SHP77 (cell line): ENCODE results near the gene SLAMF6.
"Not testable (repeated sequence)": the region's sequence is repeated elsewhere in the genome, so short reads cannot be mapped to it uniquely, and the experiment has no call there.

ENCODE experiments used
- DNase-seq, 2 experiments: peaks; one replicate each; lab custom pipeline; 2025; lab: John Stamatoyannopoulos, UW

Gene SLAMF6

GRCh38 chr1:160522622-160523345 is at the start of gene SLAMF6:
SLAMF6 (minus strand) TSS chr1:160523255; CDS start chr1:160523192, 63 bp downstream.
- DNase-seq, result no peak

GRCh38 chr1:160570840-160571239 is 47.8 kb upstream of the SLAMF6 start:
- no peak for DNase-seq

- DNase-seq, result no peak
Observed at GRCh38 chr1:160569806-160570205, 46.8 kb upstream of the SLAMF6 start.

- DNase-seq, result no peak
Observed at GRCh38 chr1:160567858-160568682, 45.0 kb upstream of the SLAMF6 start.

GRCh38 chr1:160567341-160567740 is 44.3 kb upstream of the SLAMF6 start:
- no peak for DNase-seq

GRCh38 chr1:160565564-160565963 is 42.5 kb upstream of the SLAMF6 start:
- DNase-seq, result no peak

GRCh38 chr1:160563230-160563629 is 40.2 kb upstream of the SLAMF6 start:
- not testable (repeated sequence) for DNase-seq

- DNase-seq, result not testable (repeated sequence)
Observed at GRCh38 chr1:160562745-160563144, 39.7 kb upstream of the SLAMF6 start.

GRCh38 chr1:160560806-160561205 is 37.8 kb upstream of the SLAMF6 start:
- no peak for DNase-seq

GRCh38 chr1:160560045-160560705 is 37.1 kb upstream of the SLAMF6 start:
- DNase-seq, result no peak

GRCh38 chr1:160559437-160559836 is 36.4 kb upstream of the SLAMF6 start:
- DNase-seq, result not testable (repeated sequence)

- no peak for DNase-seq
Observed at GRCh38 chr1:160558660-160559380, 35.8 kb upstream of the SLAMF6 start.

- no peak for DNase-seq
Observed at GRCh38 chr1:160553778-160554177, 30.7 kb upstream of the SLAMF6 start.

- DNase-seq, result no peak
Observed at GRCh38 chr1:160552425-160552824, 29.4 kb upstream of the SLAMF6 start.

- no peak for DNase-seq
Observed at GRCh38 chr1:160550572-160551034, 27.5 kb upstream of the SLAMF6 start.

- DNase-seq, result no peak
Observed at GRCh38 chr1:160549665-160550006, 26.6 kb upstream of the SLAMF6 start.

GRCh38 chr1:160548960-160549664 is 26.1 kb upstream of the SLAMF6 start:
- DNase-seq, result no peak

- no peak for DNase-seq
Observed at GRCh38 chr1:160548183-160548582, 25.1 kb upstream of the SLAMF6 start.

GRCh38 chr1:160547422-160547821 is 24.4 kb upstream of the SLAMF6 start:
- DNase-seq, result no peak

GRCh38 chr1:160546942-160547341 is 23.9 kb upstream of the SLAMF6 start:
- no peak for DNase-seq

GRCh38 chr1:160544647-160545046 is 21.6 kb upstream of the SLAMF6 start:
- DNase-seq, result no peak
